Measurements from ENCODE around the gene RHBDL1.
A peak's percentile ranks its signal among the peaks of the same experiment; 100 is the strongest.

The RHBDL1 gene

GRCh38 chr16:727291-727977 lies 52.0 kb downstream of the RHBDL1 start:
- H3K4me3 ChIP-seq (ENCODE audit: low read length): peak overlapping the region; percentile 72
- no peak for TF ChIP-seq CTCF (IDR thresholded peaks at IDR 0.05; ENCODE audit: insufficient read depth, low read depth, low read length, missing control alignments)
- no peak for DNase-seq (ENCODE audit: low read depth)

All from epithelial cell of esophagus (primary cell).